Measurements from ENCODE around the gene SUPT5H. TPM values are rescaled to one million over a fixed set of nuclear protein-coding genes. Genes with fewer than 3 reads are reported as not detected.

Gene SUPT5H
- total RNA-seq, 2 donors from 2014 or later = 192 to 201 TPM

GRCh38 chr19:39423258-39424086 lies 21.9 kb upstream of the SUPT5H start:
- Mint-ChIP-seq H3K27ac (no peak overlapping the region), H3K4me1 (ENCODE audit: low read depth) (no peaks in the 10 kb centered on the region), H3K9me3 (no peaks in the 10 kb centered on the region), H3K4me3 (no peak overlapping the region), H3K36me3 (ENCODE audit: insufficient read depth in 2 of 2) (peaks cover 0 to 6% of the 10 kb centered on the region in 2 donors), H3K27me3 (ENCODE audit: low read depth) (no peaks in the 10 kb centered on the region)
- ATAC-seq (replicated peaks in 1 of 2) = no peak
- DNase-seq = no peak

GRCh38 chr19:39424934-39425333 lies 20.4 kb upstream of the SUPT5H start:
- no peaks in the 10 kb centered on the region for H3K4me1 Mint-ChIP-seq (ENCODE audit: low read depth)
- DNase-seq (no peak), ATAC-seq (replicated peaks in 1 of 2) (no peak)

GRCh38 chr19:39425744-39426143 lies 19.6 kb upstream of the SUPT5H start:
- no peak overlapping the region for H3K4me3 Mint-ChIP-seq
- peaks cover 7% of the 10 kb centered on the region for H3K4me1 Mint-ChIP-seq (ENCODE audit: low read depth)
- peaks cover 0 to 7% of the 10 kb centered on the region in 2 donors for H3K36me3 Mint-ChIP-seq (ENCODE audit: insufficient read depth in 2 of 2)
- DNase-seq (no peak), ATAC-seq (replicated peaks in 1 of 2) (no peak)
- no peaks in the 10 kb centered on the region for H3K27me3 Mint-ChIP-seq (ENCODE audit: low read depth)
- H3K9me3 Mint-ChIP-seq = no peaks in the 10 kb centered on the region
- H3K27ac Mint-ChIP-seq = peak overlapping the region; percentile 3

More at GRCh38 chr19:39424934-39425333, 20.4 kb upstream of the SUPT5H start:
- H3K36me3 Mint-ChIP-seq (ENCODE audit: insufficient read depth in 2 of 2) = peaks cover 0 to 5% of the 10 kb centered on the region in 2 donors
- H3K27ac Mint-ChIP-seq = no peak overlapping the region
- H3K4me3 Mint-ChIP-seq = no peak overlapping the region
- H3K27me3 Mint-ChIP-seq (ENCODE audit: low read depth) = no peaks in the 10 kb centered on the region
- no peaks in the 10 kb centered on the region for H3K9me3 Mint-ChIP-seq

- Mint-ChIP-seq H3K4me3 (no peak overlapping the region), H3K4me1 (ENCODE audit: low read depth) (peaks cover 11% of the 10 kb centered on the region), H3K27me3 (ENCODE audit: low read depth) (no peaks in the 10 kb centered on the region), H3K27ac (no peak overlapping the region), H3K36me3 (ENCODE audit: insufficient read depth in 2 of 2) (peaks cover 0 to 7% of the 10 kb centered on the region in 2 donors), H3K9me3 (no peaks in the 10 kb centered on the region)
- ATAC-seq (replicated peaks in 1 of 2) (no peak), DNase-seq (no peak)
Observed at GRCh38 chr19:39426170-39426569, 19.2 kb upstream of the SUPT5H start.

DNA sequence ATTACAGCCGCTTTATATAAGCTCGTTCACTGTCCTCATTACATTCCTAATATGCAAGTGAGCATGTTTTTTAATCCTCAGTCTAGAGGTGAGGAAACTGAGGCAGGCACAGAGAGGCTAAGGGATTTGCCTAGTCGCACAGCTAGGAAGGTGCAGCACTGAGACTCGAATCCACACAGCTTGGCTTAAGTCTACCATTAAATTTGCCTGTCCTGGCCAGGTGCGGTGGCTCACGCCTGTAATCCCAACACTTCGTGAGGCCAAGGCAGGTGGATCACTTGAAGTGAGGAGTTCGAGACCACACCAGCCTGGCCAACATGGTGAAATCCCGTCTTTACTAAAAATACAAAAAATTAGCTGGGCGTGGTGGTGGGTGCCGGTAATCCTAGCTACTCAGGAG lies 17.7 kb upstream of the SUPT5H start:
- Mint-ChIP-seq H3K4me3 (no peak overlapping the region), H3K27ac (peak overlapping the region; percentile 72), H3K9me3 (no peaks in the 10 kb centered on the region), H3K36me3 (ENCODE audit: insufficient read depth in 2 of 2) (peaks cover 2 to 7% of the 10 kb centered on the region in 2 donors), H3K4me1 (ENCODE audit: low read depth) (peaks cover 20% of the 10 kb centered on the region), H3K27me3 (ENCODE audit: low read depth) (no peaks in the 10 kb centered on the region)
- ATAC-seq (replicated peaks in 1 of 2) (no peak), DNase-seq (no peak)

GRCh38 chr19:39428283-39429112 lies 16.9 kb upstream of the SUPT5H start:
- H3K27ac Mint-ChIP-seq = peak overlapping the region; percentile 72
- peaks cover 7 to 12% of the 10 kb centered on the region in 2 donors for H3K36me3 Mint-ChIP-seq (ENCODE audit: insufficient read depth in 2 of 2)
- H3K27me3 Mint-ChIP-seq (ENCODE audit: low read depth) = no peaks in the 10 kb centered on the region
- no peaks in the 10 kb centered on the region for H3K9me3 Mint-ChIP-seq
- peaks cover 28% of the 10 kb centered on the region for H3K4me1 Mint-ChIP-seq (ENCODE audit: low read depth)
- ATAC-seq (replicated peaks in 1 of 2) (no peak), DNase-seq (no peak)
- H3K4me3 Mint-ChIP-seq = no peak overlapping the region

GRCh38 chr19:39430675-39431593 lies 14.4 kb upstream of the SUPT5H start:
- H3K27ac Mint-ChIP-seq = peak overlapping the region; percentile 94
- peak; percentile 80 to 87 for DNase-seq
- H3K27me3 Mint-ChIP-seq (ENCODE audit: low read depth) = no peaks in the 10 kb centered on the region
- H3K36me3 Mint-ChIP-seq (ENCODE audit: insufficient read depth in 2 of 2) = peaks cover 20 to 28% of the 10 kb centered on the region in 2 donors
- peak overlapping the region; percentile 72 to 74 for H3K4me3 Mint-ChIP-seq
- peak; percentile 81 to 82 for ATAC-seq (replicated peaks in 1 of 2)
- peaks cover 51% of the 10 kb centered on the region for H3K4me1 Mint-ChIP-seq (ENCODE audit: low read depth)
- H3K9me3 Mint-ChIP-seq = no peaks in the 10 kb centered on the region

DNA sequence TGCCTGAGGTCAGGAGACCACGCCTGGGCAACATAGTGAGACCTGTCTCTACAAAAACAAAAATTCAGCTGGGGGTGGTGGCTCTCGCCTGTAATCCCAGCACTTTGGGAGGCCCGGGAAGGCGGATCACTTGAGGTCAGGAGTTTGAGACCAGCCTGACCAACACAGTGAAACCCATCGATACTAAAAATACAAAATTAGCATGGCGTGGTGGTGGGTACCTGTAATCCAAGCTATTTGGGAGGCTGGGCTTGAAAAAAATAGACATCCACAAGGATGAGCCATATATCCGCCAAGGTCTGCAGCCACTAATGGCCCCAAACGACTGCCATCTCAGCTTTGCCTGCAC lies 12.7 kb upstream of the SUPT5H start:
- Mint-ChIP-seq H3K4me1 (ENCODE audit: low read depth) (peaks cover 67% of the 10 kb centered on the region), H3K9me3 (no peaks in the 10 kb centered on the region)

DNA sequence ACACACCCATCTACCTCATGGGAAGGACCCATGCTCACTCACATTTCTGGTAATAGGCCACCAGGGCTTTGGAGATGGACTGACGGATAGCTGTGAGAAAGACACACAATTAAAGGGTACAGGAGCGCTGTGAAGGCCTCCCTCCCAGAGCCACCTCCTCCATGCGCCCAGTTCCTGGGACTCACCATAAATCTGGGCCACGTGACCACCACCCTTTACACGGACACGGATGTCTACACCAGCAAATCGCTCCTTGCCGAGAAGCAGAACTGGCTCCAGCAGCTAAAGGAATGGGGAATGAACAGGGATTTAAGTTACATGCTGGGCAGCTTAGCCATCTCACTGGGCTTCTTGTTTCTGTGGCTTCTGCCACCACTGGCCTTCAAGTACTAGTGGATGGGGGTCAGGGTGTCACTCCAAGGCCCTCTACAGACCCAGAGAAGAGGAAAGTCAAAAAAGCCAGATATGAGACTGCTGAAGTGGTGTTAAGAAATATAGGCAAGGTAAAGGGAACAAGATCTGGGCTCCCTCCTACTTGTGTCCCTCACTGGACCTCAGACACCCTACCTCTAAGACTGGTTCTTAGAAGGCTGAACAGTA lies 11.8 kb upstream of the SUPT5H start:
- Mint-ChIP-seq H3K9me3 (no peaks in the 10 kb centered on the region), H3K27me3 (ENCODE audit: low read depth) (no peaks in the 10 kb centered on the region), H3K4me1 (ENCODE audit: low read depth) (peaks cover 67% of the 10 kb centered on the region), H3K36me3 (ENCODE audit: insufficient read depth in 2 of 2) (peaks cover 20 to 28% of the 10 kb centered on the region in 2 donors), H3K4me3 (peak overlapping the region; percentile 99), H3K27ac (peak overlapping the region; percentile 97)
- DNase-seq (no peak), ATAC-seq (replicated peaks in 1 of 2) (no peak)

More for the DNA sequence above, 12.7 kb upstream of the SUPT5H start:
- Mint-ChIP-seq H3K27ac (peak overlapping the region; percentile 63), H3K27me3 (ENCODE audit: low read depth) (no peaks in the 10 kb centered on the region), H3K4me3 (peak overlapping the region; percentile 27 to 45), H3K36me3 (ENCODE audit: insufficient read depth in 2 of 2) (peaks cover 20 to 28% of the 10 kb centered on the region in 2 donors)
- ATAC-seq (replicated peaks in 1 of 2) (no peak), DNase-seq (no peak)

DNA sequence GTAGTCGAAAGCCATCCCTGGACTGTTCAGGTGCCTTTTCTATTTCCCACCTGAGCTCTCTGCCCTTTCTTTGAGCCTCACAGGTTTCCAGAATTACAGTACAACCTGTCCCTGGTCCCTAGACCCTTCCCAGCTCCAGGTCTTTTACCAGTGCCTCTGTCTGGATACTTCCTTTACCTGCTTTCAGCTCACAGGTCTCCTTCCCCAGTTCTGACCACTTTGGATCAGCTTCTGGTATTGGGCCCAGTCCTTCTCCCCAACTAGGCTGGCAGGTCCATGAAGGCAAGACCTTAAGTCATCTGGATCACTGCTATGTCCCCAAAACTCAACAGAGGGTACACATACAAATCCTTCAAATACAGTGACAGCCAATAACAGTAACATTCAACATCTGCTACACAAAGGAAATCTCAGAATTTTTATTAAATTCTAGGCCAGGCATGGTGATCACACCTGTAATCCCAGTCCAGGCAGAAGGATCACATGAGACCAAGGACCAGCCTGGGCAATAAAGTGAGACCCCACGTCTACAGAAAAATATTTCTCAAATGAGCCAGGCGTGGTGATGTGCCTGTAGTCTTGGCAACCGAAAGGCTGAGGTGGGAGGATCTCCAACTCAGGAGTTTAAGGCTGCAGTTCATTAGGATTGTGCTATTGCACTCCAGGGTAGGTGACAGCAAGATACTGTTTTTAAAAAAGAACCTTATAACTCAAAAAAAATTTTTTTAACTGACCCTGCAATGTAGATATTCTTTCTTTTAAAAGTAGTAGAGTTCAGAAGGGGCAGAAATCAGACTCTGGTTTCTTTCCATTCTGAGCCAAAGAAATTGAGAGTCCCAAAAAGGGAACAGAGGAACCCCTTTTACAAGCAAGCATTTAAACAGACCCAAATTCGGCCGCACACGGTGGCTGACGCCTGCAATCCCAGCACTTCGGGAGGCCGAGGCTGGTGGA lies 11.0 kb upstream of the SUPT5H start:
- no peak for DNase-seq
- peak overlapping the region; percentile 97 for H3K27ac Mint-ChIP-seq
- peak overlapping the region; percentile 99 for H3K4me3 Mint-ChIP-seq
- no peaks in the 10 kb centered on the region for H3K27me3 Mint-ChIP-seq (ENCODE audit: low read depth)
- ATAC-seq (replicated peaks in 1 of 2) = no peak
- H3K4me1 Mint-ChIP-seq (ENCODE audit: low read depth) = peaks cover 67% of the 10 kb centered on the region
- peaks cover 20 to 28% of the 10 kb centered on the region in 2 donors for H3K36me3 Mint-ChIP-seq (ENCODE audit: insufficient read depth in 2 of 2)
- no peaks in the 10 kb centered on the region for H3K9me3 Mint-ChIP-seq

DNA sequence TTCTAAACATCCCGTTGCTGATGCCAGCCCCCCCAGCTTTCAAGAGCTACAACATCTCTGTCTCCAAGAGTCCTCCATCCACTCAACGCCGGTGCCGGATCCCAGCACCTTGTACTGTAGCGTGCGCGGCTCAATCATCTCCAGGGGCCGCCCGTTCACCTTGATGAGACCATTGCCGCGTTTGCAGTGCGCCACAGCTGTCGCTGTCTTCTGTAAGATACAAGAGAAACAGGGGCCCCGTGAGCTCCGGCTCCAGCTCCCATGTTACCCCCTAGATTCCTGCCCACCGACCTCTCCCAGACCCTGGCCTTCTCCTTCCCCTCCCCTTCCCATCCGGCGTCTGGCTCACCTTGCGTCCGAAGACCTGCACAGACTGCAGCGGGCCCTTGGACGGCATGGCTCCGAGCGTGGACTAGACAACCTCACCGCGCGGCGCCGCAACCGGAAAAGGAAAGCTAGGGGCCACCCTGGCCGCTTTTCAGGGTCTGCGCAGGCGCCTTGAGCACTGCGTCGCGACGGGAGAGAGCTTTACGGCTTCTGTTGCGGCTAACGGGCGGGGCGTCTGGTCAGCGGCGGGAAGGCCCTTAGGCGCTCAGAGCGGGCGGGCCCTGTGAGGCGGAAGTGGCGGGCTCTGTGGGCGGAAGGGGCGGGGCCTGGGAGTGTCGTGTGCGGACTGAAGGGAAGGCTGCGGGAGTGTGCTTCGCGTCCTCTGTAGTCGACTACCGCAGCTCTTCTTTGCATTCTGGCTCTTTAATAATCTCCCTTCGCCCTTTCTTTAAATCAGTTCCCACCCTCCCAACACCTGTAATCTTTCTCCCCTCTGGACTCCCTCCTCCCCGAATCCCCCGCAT lies 9.7 kb upstream of the SUPT5H start, which contains the start of gene RPS16:
Gene RPS16 (minus strand): TSS at position 451 of the 851 bp plus-strand sequence. CDS start 54 bp downstream, at position 397.
- H3K36me3 Mint-ChIP-seq (ENCODE audit: insufficient read depth in 2 of 2) = peaks cover 20 to 26% of the 10 kb centered on the region in 2 donors
- H3K27ac Mint-ChIP-seq = peak within 1 kb of the TSS; percentile 97
- H3K27me3 Mint-ChIP-seq (ENCODE audit: low read depth) = no peaks in the 10 kb centered on the region
- ATAC-seq (replicated peaks in 1 of 2) = peak; percentile 90
- peak; percentile 100 for DNase-seq
- H3K9me3 Mint-ChIP-seq = no peaks in the 10 kb centered on the region
- peaks cover 70% of the 10 kb centered on the region for H3K4me1 Mint-ChIP-seq (ENCODE audit: low read depth)
- peak within 1 kb of the TSS; percentile 99 for H3K4me3 Mint-ChIP-seq
